Measurements from ENCODE around the gene ADAMTS15.

The ADAMTS15 gene

GRCh38 chr11:130421697-130422096, 26.7 kb upstream of the ADAMTS15 start:
- no peak for DNase-seq (ENCODE audit: low read depth)
- H3K4me3 ChIP-seq (ENCODE audit: low read depth, low read length) = no peak overlapping the region
- in situ Hi-C loops (cut with HindIII; ENCODE audit: low sequenced_read_pairs) = no loop called here
- TF ChIP-seq CTCF (IDR thresholded peaks at IDR 0.05; ENCODE audit: low read depth, low read length, missing control alignments) = no peak

GRCh38 chr11:130422251-130422995, 26.0 kb upstream of the ADAMTS15 start:
- TF ChIP-seq CTCF (IDR thresholded peaks at IDR 0.05; ENCODE audit: low read depth, low read length, missing control alignments) = no peak
- H3K4me3 ChIP-seq (ENCODE audit: low read depth, low read length) = no peak overlapping the region
- DNase-seq (ENCODE audit: low read depth) = no peak
- in situ Hi-C loops (cut with HindIII; ENCODE audit: low sequenced_read_pairs) = no loop called here

GRCh38 chr11:130423541-130424142, 24.8 kb upstream of the ADAMTS15 start:
- H3K4me3 ChIP-seq (ENCODE audit: low read depth, low read length) = no peak overlapping the region
- no peak for DNase-seq (ENCODE audit: low read depth)
- in situ Hi-C loops (cut with HindIII; ENCODE audit: low sequenced_read_pairs) = no loop called here
- no peak for TF ChIP-seq CTCF (IDR thresholded peaks at IDR 0.05; ENCODE audit: low read depth, low read length, missing control alignments)

GRCh38 chr11:130424613-130425140, 23.8 kb upstream of the ADAMTS15 start:
- no peak overlapping the region for H3K4me3 ChIP-seq (ENCODE audit: low read depth, low read length)
- in situ Hi-C loops (cut with HindIII; ENCODE audit: low sequenced_read_pairs) = no loop called here
- TF ChIP-seq CTCF (IDR thresholded peaks at IDR 0.05; ENCODE audit: low read depth, low read length, missing control alignments) = no peak
- DNase-seq (ENCODE audit: low read depth) = no peak

GRCh38 chr11:130425156-130425555, 23.3 kb upstream of the ADAMTS15 start:
- in situ Hi-C loops (cut with HindIII; ENCODE audit: low sequenced_read_pairs) = no loop called here
- no peak overlapping the region for H3K4me3 ChIP-seq (ENCODE audit: low read depth, low read length)
- no peak for DNase-seq (ENCODE audit: low read depth)
- TF ChIP-seq CTCF (IDR thresholded peaks at IDR 0.05; ENCODE audit: low read depth, low read length, missing control alignments) = no peak

GRCh38 chr11:130426223-130426836, 22.1 kb upstream of the ADAMTS15 start:
- TF ChIP-seq CTCF (IDR thresholded peaks at IDR 0.05; ENCODE audit: low read depth, low read length, missing control alignments) = no peak
- no peak for DNase-seq (ENCODE audit: low read depth)
- H3K4me3 ChIP-seq (ENCODE audit: low read depth, low read length) = no peak overlapping the region
- in situ Hi-C loops (cut with HindIII; ENCODE audit: low sequenced_read_pairs) = no loop called here
